OCI-LY1 (cell line): ENCODE data around the gene SLC39A11.

Source experiments
- H2AFZ ChIP-seq: fragments of 200-600 bp; sonication (generic), shearing (Covaris generic); 2 replicates; pipeline ENCODE4 v1.6.0; 2014; ENCODE audit warnings: antibody characterized with exemption, mild to moderate bottlenecking, low read length
- H3F3A ChIP-seq: fragments of 200-600 bp; sonication (generic), shearing (Covaris generic); 2 replicates; pipeline ENCODE4 v1.6.0; 2014; ENCODE audit warnings: mild to moderate bottlenecking, antibody characterized with exemption, low read length, moderate library complexity; ENCODE audit not compliant: insufficient read depth
- H3K27ac ChIP-seq: fragments of 200-600 bp; sonication (generic); 2 replicates; pipeline ENCODE4 v1.5.1; 2014; ENCODE audit warnings: low read length, mixed run types, mild to moderate bottlenecking, low read depth; ENCODE audit not compliant: poor library complexity, severe bottlenecking
- H3K27me3 ChIP-seq: fragments of 200-600 bp; sonication (generic); 2 replicates; pipeline ENCODE4 v1.6.0; 2014; ENCODE audit warnings: antibody characterized with exemption, mild to moderate bottlenecking, low read length, moderate library complexity; ENCODE audit not compliant: insufficient read depth
- H3K36me3 ChIP-seq: fragments of 200-600 bp; sonication (generic); 2 replicates; pipeline ENCODE4 v1.6.1; 2014; ENCODE audit warnings: mild to moderate bottlenecking, antibody characterized with exemption, low read length, moderate library complexity, mixed read lengths; ENCODE audit not compliant: insufficient read depth
- H3K4me1 ChIP-seq: fragments of 200-600 bp; sonication (generic); 2 replicates; pipeline ENCODE4 v1.5.1; 2014; ENCODE audit warnings: mild to moderate bottlenecking, low read length, moderate library complexity; ENCODE audit not compliant: insufficient read depth, severe bottlenecking
- H3K4me2 ChIP-seq: fragments of 200-600 bp; sonication (generic), shearing (Covaris generic); 2 replicates; pipeline ENCODE4 v1.6.1; 2014; ENCODE audit warnings: low read length
- H3K4me3 ChIP-seq: fragments of 200-600 bp; sonication (generic); 2 replicates; pipeline ENCODE4 v1.5.1; 2014; ENCODE audit warnings: low read length, low read depth, mild to moderate bottlenecking, mixed read lengths; ENCODE audit not compliant: poor library complexity, severe bottlenecking
- H3K79me2 ChIP-seq: fragments of 200-600 bp; shearing (Covaris generic); 2 replicates; pipeline ENCODE4 v1.6.1; 2016; ENCODE audit warnings: mixed run types, low read length, mixed read lengths; ENCODE audit not compliant: insufficient read depth
- H3K9ac ChIP-seq: fragments of 200-600 bp; sonication (generic), shearing (Covaris generic); 2 replicates; pipeline ENCODE4 v1.6.1; 2014; ENCODE audit warnings: mild to moderate bottlenecking, low read length, mixed read lengths
- H3K9me2 ChIP-seq: fragments of 200-600 bp; sonication (generic), shearing (Covaris generic); 2 replicates; pipeline ENCODE4 v1.6.1; 2014; ENCODE audit warnings: low read depth, mild to moderate bottlenecking, low read length, mixed read lengths
- H3K9me3 ChIP-seq: fragments of 200-600 bp; shearing (Covaris generic); 2 replicates; pipeline ENCODE4 v1.6.1; 2014; ENCODE audit warnings: low read length, mixed read lengths
- H4K20me1 ChIP-seq: fragments of 200-600 bp; sonication (generic), shearing (Covaris generic); 2 replicates; pipeline ENCODE4 v1.6.0; 2016; ENCODE audit warnings: mild to moderate bottlenecking, low read length; ENCODE audit not compliant: insufficient read depth
- CTCF ChIP-seq: fragments of 200-600 bp; sonication (generic), shearing (Covaris generic); IDR thresholded peaks from 2 replicates; pipeline ENCODE4 v1.5.1; 2017; ENCODE audit warnings: mild to moderate bottlenecking, antibody characterized with exemption, low read length, moderate library complexity, mixed read lengths
- EZH2 ChIP-seq: fragments of 200-600 bp; sonication (generic), shearing (Covaris generic); IDR thresholded peaks from 2 replicates; pipeline ENCODE4 v1.8.0; 2017; ENCODE audit warnings: borderline replicate concordance, mixed run types, mild to moderate bottlenecking, antibody characterized with exemption, low read length, moderate library complexity, mixed read lengths

The SLC39A11 gene

GRCh38 chr17:72682605-72683004, 409.9 kb downstream of the SLC39A11 start:
- Histone ChIP-seq H3K9me2 (no peaks in the 10 kb centered on the region), H3K27ac (no peak overlapping the region), H2AFZ (no peak overlapping the region), H3K9me3 (no peaks in the 10 kb centered on the region), H3F3A (no peaks in the 10 kb centered on the region), H3K9ac (no peak overlapping the region), H3K36me3 (no peaks in the 10 kb centered on the region), H4K20me1 (no peaks in the 10 kb centered on the region), H3K79me2 (no peaks in the 10 kb centered on the region), H3K4me3 (no peak overlapping the region), H3K4me2 (no peak overlapping the region), H3K27me3 (no peaks in the 10 kb centered on the region), H3K4me1 (no peaks in the 10 kb centered on the region)
- TF ChIP-seq EZH2 (no peak), CTCF (no peak)

- Histone ChIP-seq H3K27ac (no peak overlapping the region), H3K9me3 (no peaks in the 10 kb centered on the region), H3K36me3 (no peaks in the 10 kb centered on the region), H2AFZ (no peak overlapping the region), H4K20me1 (no peaks in the 10 kb centered on the region), H3K4me3 (no peak overlapping the region), H3K79me2 (no peaks in the 10 kb centered on the region), H3K9ac (no peak overlapping the region), H3K27me3 (no peaks in the 10 kb centered on the region), H3F3A (no peaks in the 10 kb centered on the region), H3K4me1 (no peaks in the 10 kb centered on the region), H3K4me2 (no peak overlapping the region), H3K9me2 (no peaks in the 10 kb centered on the region)
- no peak for TF ChIP-seq CTCF
- no peak for TF ChIP-seq EZH2
These were observed 410.6 kb downstream of the SLC39A11 start for GRCh38 chr17:72681844-72682243.

GRCh38 chr17:72677714-72678390, 414.6 kb downstream of the SLC39A11 start:
- H2AFZ ChIP-seq, result no peak overlapping the region
- no peaks in the 10 kb centered on the region for H3K79me2 ChIP-seq
- no peak overlapping the region for H3K9ac ChIP-seq
- no peaks in the 10 kb centered on the region for H3K36me3 ChIP-seq
- H3K4me2 ChIP-seq, result no peak overlapping the region
- no peaks in the 10 kb centered on the region for H3K27me3 ChIP-seq
- no peak overlapping the region for H3K27ac ChIP-seq
- no peaks in the 10 kb centered on the region for H3K9me3 ChIP-seq
- H3F3A ChIP-seq, result no peaks in the 10 kb centered on the region
- H3K4me1 ChIP-seq, result no peaks in the 10 kb centered on the region
- H3K9me2 ChIP-seq, result no peaks in the 10 kb centered on the region
- no peaks in the 10 kb centered on the region for H4K20me1 ChIP-seq
- H3K4me3 ChIP-seq, result no peak overlapping the region
- TF ChIP-seq EZH2 (no peak), CTCF (no peak)
